Measurements from ENCODE around the gene TCF20.

- TF ChIP-seq CTCF (IDR thresholded peaks at IDR 0.05) (no peak), POLR2A (IDR thresholded peaks at IDR 0.05) (no peak)
These were observed 43.0 kb downstream of the TCF20 start for GRCh38 chr22:42227435-42227834.

Data from right lobe of liver (tissue), 4 donors.